ENCODE results near the gene PLEKHM3.
"Not testable (repeated sequence)": the region's sequence is repeated elsewhere in the genome, so short reads cannot be mapped to it uniquely, and the experiment has no call there.

PLEKHM3 gene

GRCh38 chr2:207819021-207819797 lies 206.1 kb downstream of the PLEKHM3 start:
- no peak for DNase-seq

- no peak for DNase-seq
Observed at GRCh38 chr2:207816546-207816945, 208.8 kb downstream of the PLEKHM3 start.

GRCh38 chr2:207815254-207815653 lies 210.1 kb downstream of the PLEKHM3 start:
- no peak for DNase-seq

- DNase-seq = no peak
Observed at GRCh38 chr2:207813942-207814341, 211.4 kb downstream of the PLEKHM3 start.

- no peak for DNase-seq
Observed at GRCh38 chr2:207813221-207813916, 212.0 kb downstream of the PLEKHM3 start.

GRCh38 chr2:207812726-207813080 lies 212.6 kb downstream of the PLEKHM3 start:
- DNase-seq = no peak

- no peak for DNase-seq
Observed at GRCh38 chr2:207812058-207812725, 213.1 kb downstream of the PLEKHM3 start.

GRCh38 chr2:207811658-207812057 lies 213.7 kb downstream of the PLEKHM3 start:
- DNase-seq = not testable (repeated sequence)

- DNase-seq = no peak
Observed at GRCh38 chr2:207810200-207810788, 215.0 kb downstream of the PLEKHM3 start.

- no peak for DNase-seq
Observed at GRCh38 chr2:207808119-207808518, 217.2 kb downstream of the PLEKHM3 start.

- DNase-seq = no peak
Observed at GRCh38 chr2:207807516-207807915, 217.8 kb downstream of the PLEKHM3 start.

- no peak for DNase-seq
Observed at GRCh38 chr2:207805566-207806226, 219.6 kb downstream of the PLEKHM3 start.

- DNase-seq = no peak
Observed at GRCh38 chr2:207802650-207803049, 222.7 kb downstream of the PLEKHM3 start.

GRCh38 chr2:207801259-207801658 lies 224.1 kb downstream of the PLEKHM3 start:
- DNase-seq = no peak

- peak; percentile 60 for DNase-seq
Observed at GRCh38 chr2:207796585-207797350, 228.6 kb downstream of the PLEKHM3 start.

- no peak for DNase-seq
Observed at GRCh38 chr2:207792244-207792785, 233.0 kb downstream of the PLEKHM3 start.

GRCh38 chr2:207791579-207792243 lies 233.6 kb downstream of the PLEKHM3 start:
- no peak for DNase-seq

GRCh38 chr2:207790898-207791297 lies 234.4 kb downstream of the PLEKHM3 start:
- DNase-seq = no peak

GRCh38 chr2:207787800-207788199 lies 237.5 kb downstream of the PLEKHM3 start:
- DNase-seq = no peak

GRCh38 chr2:207787017-207787416 lies 238.3 kb downstream of the PLEKHM3 start:
- no peak for DNase-seq

- no peak for DNase-seq
Observed at GRCh38 chr2:207784898-207785297, 240.4 kb downstream of the PLEKHM3 start.
